Ascending aorta (tissue), 2 donors: ENCODE results near the gene RBMS2. TPM values are rescaled to one million over a fixed set of nuclear protein-coding genes. Genes with fewer than 3 reads are reported as not detected.

ENCODE experiments used
- DNase-seq, 2 donors: peaks; one replicate each; pipeline ENCODE4 v3.0.0-alpha.2; 2019; ENCODE audit warnings: low spot score in 2 of 2
- H3K27ac ChIP-seq, 2 donors: fragments of 200-600 bp; sonication (generic); one replicate each; pipeline ENCODE4 v1.5.1; 2016 to 2017; ENCODE audit warnings: mild to moderate bottlenecking in 1 of 2
- H3K27me3 ChIP-seq: fragments of 200-600 bp; sonication (generic); one replicate; pipeline ENCODE4 v1.5.1; 2017
- H3K36me3 ChIP-seq, 2 donors: fragments of 200-600 bp; sonication (generic); one replicate each; pipeline ENCODE4 v1.5.1; 2016
- H3K4me1 ChIP-seq, 2 donors: fragments of 200-600 bp; sonication (generic); one replicate each; pipeline ENCODE4 v1.5.1; 2016 to 2017; ENCODE audit warnings: mild to moderate bottlenecking in 1 of 2
- H3K4me3 ChIP-seq, 2 donors: fragments of 200-600 bp; sonication (generic); one replicate each; pipeline ENCODE4 v1.5.1; 2016 to 2017; ENCODE audit warnings: mild to moderate bottlenecking in 1 of 2
- H3K9me3 ChIP-seq, 2 donors: fragments of 200-600 bp; sonication (generic); one replicate each; pipeline ENCODE4 v1.5.1; 2016
- CTCF ChIP-seq, 3 experiments: fragments of 200-600 bp in 2 of 3; fragments of 450-650 bp in 1 of 3; sonication (generic) in 2 of 3; IDR thresholded peaks; one replicate each; pipeline ENCODE4 v1.5.1; 2016 to 2019; ENCODE audit warnings: antibody characterized with exemption in 3 of 3, mild to moderate bottlenecking in 1 of 3, moderate library complexity in 1 of 3
- intact Hi-C: fragments of 100-400 bp; cut with DNase I; formaldehyde crosslinking; loops from one replicate; pipeline ENCODE4 v1.15.1; 2023
- total RNA-seq: library from RNA; depleted of rRNA; stranded (reverse); fragments of >200 nt; gene quantifications from one replicate; pipeline ENCODE4 v1.1.0, GENCODE V29; 2016

Gene RBMS2
- total RNA-seq, 1 donor from 2014 or later = 21.3 TPM

GRCh38 chr12:56636675-56637540 lies 115.3 kb downstream of the RBMS2 start:
- Histone ChIP-seq H3K27ac (peak overlapping the region; percentile 82 to 95), H3K4me1 (peaks cover 11 to 30% of the 10 kb centered on the region in 2 donors), H3K36me3 (peaks cover 38 to 45% of the 10 kb centered on the region in 2 donors), H3K4me3 (peak overlapping the region; percentile 78 to 93), H3K9me3 (no peaks in the 10 kb centered on the region), H3K27me3 (no peaks in the 10 kb centered on the region)
- TF ChIP-seq CTCF (IDR thresholded peaks at IDR 0.05) = peak; percentile 30 to 68 (median 53)
- peak; percentile 99 to 100 for DNase-seq
- intact Hi-C loops = loop anchor here (2.0 to 5.0 kb wide), 4 partner anchors 52 to 450 kb away; partner anchors contain the start of genes NAB2, NACA, PTGES3 and RBMS2

DNA sequence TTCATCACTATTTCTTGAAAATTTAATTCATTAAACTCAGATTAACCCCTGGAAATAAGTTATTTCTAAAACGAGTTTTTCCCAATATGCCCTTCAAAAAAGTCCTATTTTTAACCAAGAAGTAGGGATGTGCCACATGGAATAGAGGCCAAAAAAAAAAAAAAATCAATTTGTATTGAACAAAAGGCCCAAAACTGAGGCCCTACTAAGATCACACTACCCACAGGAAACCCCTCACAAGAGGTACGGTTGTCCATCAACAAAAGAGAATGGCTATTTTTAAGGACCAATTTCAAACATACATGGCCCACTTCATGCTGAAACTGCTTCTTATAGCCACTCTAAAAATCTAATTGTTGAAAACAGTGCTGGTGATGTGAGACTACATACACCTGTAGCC lies 116.0 kb downstream of the RBMS2 start:
- Histone ChIP-seq H3K9me3 (no peaks in the 10 kb centered on the region), H3K4me1 (peaks cover 10 to 23% of the 10 kb centered on the region in 2 donors), H3K36me3 (peaks cover 45 to 52% of the 10 kb centered on the region in 2 donors), H3K27ac (peak overlapping the region; percentile 56 to 95), H3K27me3 (no peaks in the 10 kb centered on the region), H3K4me3 (peak overlapping the region in 1 of 2 donors; percentile 32)
- no peak for TF ChIP-seq CTCF (IDR thresholded peaks at IDR 0.05)
- DNase-seq = no peak
- intact Hi-C loops = loop anchor here (2.0 to 5.0 kb wide), 4 partner anchors 51 to 450 kb away; partner anchors contain the start of genes NAB2, NACA, PTGES3 and RBMS2

GRCh38 chr12:56641219-56641618 lies 119.6 kb downstream of the RBMS2 start:
- intact Hi-C loops = no loop called here
- no peak overlapping the region for H3K27ac ChIP-seq
- no peak for TF ChIP-seq CTCF (IDR thresholded peaks at IDR 0.05)
- H3K27me3 ChIP-seq = no peaks in the 10 kb centered on the region
- H3K4me1 ChIP-seq = peaks cover 10 to 14% of the 10 kb centered on the region in 2 donors
- no peak overlapping the region for H3K4me3 ChIP-seq
- no peaks in the 10 kb centered on the region for H3K9me3 ChIP-seq
- H3K36me3 ChIP-seq = peaks cover 57 to 67% of the 10 kb centered on the region in 2 donors
- peak in 1 of 2 donors; percentile 3 for DNase-seq

- DNase-seq = peak in 1 of 2 donors; percentile 4
- Histone ChIP-seq H3K4me3 (peak overlapping the region; percentile 94), H3K27me3 (no peaks in the 10 kb centered on the region), H3K27ac (peak overlapping the region; percentile 76 to 91), H3K9me3 (no peaks in the 10 kb centered on the region), H3K36me3 (peaks cover 38 to 45% of the 10 kb centered on the region in 2 donors), H3K4me1 (peaks cover 10 to 12% of the 10 kb centered on the region in 2 donors)
- intact Hi-C loops = loop anchor here (5.0 kb wide), 2 partner anchors 282 to 527 kb away; partner anchors contain the start of genes APOF, RPL41, STAT2 and ZC3H10
- TF ChIP-seq CTCF (IDR thresholded peaks at IDR 0.05) = no peak
Observed at GRCh38 chr12:56644654-56645053, 123.0 kb downstream of the RBMS2 start.

DNA sequence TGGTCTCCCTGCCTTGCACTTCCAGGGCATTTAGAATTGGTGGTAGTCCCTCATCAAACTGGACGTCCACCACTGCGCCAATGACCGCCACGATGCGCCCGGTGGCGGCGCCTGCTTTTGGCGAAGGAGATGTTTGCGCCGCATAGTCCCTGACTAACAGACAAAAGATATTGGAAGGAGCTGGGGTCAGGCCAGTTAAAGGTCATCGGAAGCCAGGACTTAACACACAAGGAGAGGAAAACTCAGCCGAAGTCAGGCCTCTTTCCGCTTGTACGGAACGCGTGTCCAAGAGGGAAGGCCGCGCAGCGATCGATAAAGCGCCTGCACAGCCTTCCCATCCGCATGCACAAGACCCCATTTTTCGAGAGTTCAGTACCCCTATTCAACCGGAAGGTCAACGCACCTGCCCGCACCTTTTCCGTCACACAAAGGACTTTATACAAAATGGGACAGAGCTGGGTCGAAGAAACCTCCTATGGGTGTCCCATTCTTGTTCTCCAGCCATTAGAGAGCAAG lies 123.6 kb downstream of the RBMS2 start:
- peak overlapping the region; percentile 94 for H3K4me3 ChIP-seq
- peaks cover 32 to 38% of the 10 kb centered on the region in 2 donors for H3K36me3 ChIP-seq
- intact Hi-C loops = loop anchor here (5.0 kb wide), 2 partner anchors 283 to 528 kb away; partner anchors contain the start of genes APOF, RPL41, STAT2 and ZC3H10
- H3K4me1 ChIP-seq = peaks cover 10 to 12% of the 10 kb centered on the region in 2 donors
- TF ChIP-seq CTCF (IDR thresholded peaks at IDR 0.05) = no peak
- peak overlapping the region; percentile 76 to 91 for H3K27ac ChIP-seq
- peak in 1 of 2 donors; percentile 62 for DNase-seq
- H3K9me3 ChIP-seq = no peaks in the 10 kb centered on the region
- no peaks in the 10 kb centered on the region for H3K27me3 ChIP-seq

Other genes starting within 250 kb of the RBMS2 start
- gene CS, start 221.5 kb upstream of the RBMS2 start, total RNA-seq = 55.2 TPM
- 34.6 TPM for gene CNPY2, start 205.8 kb upstream of the RBMS2 start, total RNA-seq
- gene PAN2, start 187.8 kb upstream of the RBMS2 start, total RNA-seq = 45.3 TPM
- not detected for gene IL23A, start 182.9 kb upstream of the RBMS2 start, total RNA-seq
- gene STAT2, start 161.7 kb upstream of the RBMS2 start, total RNA-seq = 246 TPM
- not detected for gene APOF, start 159.0 kb upstream of the RBMS2 start, total RNA-seq
- gene TIMELESS, start 72.4 kb upstream of the RBMS2 start, total RNA-seq = 2.0 TPM
- not detected for gene MIP, start 67.2 kb upstream of the RBMS2 start, total RNA-seq
- gene SPRYD4, start 53.2 kb upstream of the RBMS2 start, total RNA-seq = 0.43 TPM
- not detected for gene GLS2, start 33.7 kb upstream of the RBMS2 start, total RNA-seq
- gene BAZ2A, start 108.5 kb downstream of the RBMS2 start, total RNA-seq = 118 TPM
- 197 TPM for gene ATP5F1B, start 124.2 kb downstream of the RBMS2 start, total RNA-seq
- 62.2 TPM for gene PTGES3, start 166.5 kb downstream of the RBMS2 start, total RNA-seq
- gene NACA, start 203.5 kb downstream of the RBMS2 start, total RNA-seq = 490 TPM
- 20.9 TPM for gene PRIM1, start 230.5 kb downstream of the RBMS2 start, total RNA-seq
- not detected for gene HSD17B6, start 241.5 kb downstream of the RBMS2 start, total RNA-seq